WTC11 (cell line): Measurements from ENCODE around the gene ABAT. TPM values are rescaled to one million over a fixed set of nuclear protein-coding genes. Genes with fewer than 3 reads are reported as not detected.
A peak's percentile ranks its signal among the peaks of the same experiment; 100 is the strongest.

ENCODE experiments used
- ATAC-seq: fragments of 200-7000 bp; cut with Tn5 transposase; 2 replicates; pipeline ENCODE4 v1.10.0; 2021; ENCODE audit warnings: mild to moderate bottlenecking, moderate library complexity
- CTCF ChIA-PET: fragments of 300-600 bp; sonication (Branson Sonifier 250); formaldehyde crosslinking; loops from one replicate; lab custom pipeline; 2021; ENCODE audit warnings: antibody characterized with exemption; lab: Charles Lee
- POLR2A ChIA-PET: fragments of 350-600 bp; sonication (Branson Sonifier 250); formaldehyde crosslinking; loops from one replicate; lab custom pipeline; 2021; ENCODE audit warnings: antibody characterized with exemption; lab: Charles Lee
- DNase-seq: peaks from one replicate; pipeline ENCODE4 v3.0.0; 2021; ENCODE audit warnings: low spot score
- H3K27ac Mint-ChIP-seq: 2 replicates; pipeline ENCODE4 v1.8.0; 2021; ENCODE audit warnings: mixed read lengths
- H3K27me3 Mint-ChIP-seq: 2 replicates; pipeline ENCODE4 v1.8.0; 2021; ENCODE audit warnings: low read depth, mild to moderate bottlenecking, moderate library complexity, mixed read lengths
- H3K36me3 Mint-ChIP-seq: 2 replicates; pipeline ENCODE4 v1.8.0; 2021; ENCODE audit warnings: mixed read lengths
- H3K4me1 Mint-ChIP-seq: 2 replicates; pipeline ENCODE4 v1.8.0; 2022; ENCODE audit warnings: mixed read lengths
- H3K4me3 Mint-ChIP-seq: 2 replicates; pipeline ENCODE4 v1.8.0; 2021; ENCODE audit warnings: mild to moderate bottlenecking, moderate library complexity, mixed read lengths
- H3K9me3 Mint-ChIP-seq: 2 replicates; pipeline ENCODE4 v1.8.0; 2021; ENCODE audit warnings: mixed read lengths
- ATF2 ChIP-seq: sonication (generic); formaldehyde crosslinking; IDR thresholded peaks from 2 replicates; pipeline ENCODE4 v1.8.1; 2022; ENCODE audit warnings: low read depth, missing genetic modification reagents, borderline replicate concordance
- ATF6 ChIP-seq: sonication (generic); formaldehyde crosslinking; IDR thresholded peaks from 2 replicates; pipeline ENCODE4 v1.8.1; 2023; ENCODE audit warnings: mild to moderate bottlenecking, missing genetic modification reagents
- CDX4 ChIP-seq: fragments of 250-450 bp; sonication (Bioruptor Pico); IDR thresholded peaks from 2 replicates; pipeline ENCODE4 v1.9.0; 2021; ENCODE audit warnings: moderate library complexity, mild to moderate bottlenecking, inconsistent platforms, borderline replicate concordance
- CREM ChIP-seq: sonication (generic); formaldehyde crosslinking; IDR thresholded peaks from 2 replicates; pipeline ENCODE4 v1.8.1; 2022; ENCODE audit warnings: mild to moderate bottlenecking, missing genetic modification reagents, moderate library complexity
- CTCF ChIP-seq: fragments of 200-600 bp; IDR thresholded peaks from 2 replicates; pipeline ENCODE4 v1.8.0; 2022; ENCODE audit warnings: antibody characterized with exemption
- ESRRA ChIP-seq: sonication (generic); formaldehyde crosslinking; IDR thresholded peaks from 2 replicates; pipeline ENCODE4 v1.8.1; 2022; ENCODE audit warnings: mild to moderate bottlenecking, missing genetic modification reagents, borderline replicate concordance
- FOXK1 ChIP-seq: sonication (generic); formaldehyde crosslinking; IDR thresholded peaks from 2 replicates; pipeline ENCODE4 v1.8.0; 2022; ENCODE audit warnings: mild to moderate bottlenecking, moderate library complexity, missing genetic modification reagents
- GABPB1 ChIP-seq: sonication (generic); formaldehyde crosslinking; IDR thresholded peaks from 2 replicates; pipeline ENCODE4 v1.8.1; 2023; ENCODE audit warnings: mild to moderate bottlenecking, missing genetic modification reagents
- GRHL2 ChIP-seq: fragments of 250-450 bp; sonication (Bioruptor Pico); IDR thresholded peaks from 2 replicates; pipeline ENCODE4 v1.8.0; 2022; ENCODE audit warnings: mild to moderate bottlenecking, moderate library complexity; ENCODE audit not compliant: insufficient replicate concordance, severe bottlenecking
- JUN ChIP-seq: sonication (generic); formaldehyde crosslinking; IDR thresholded peaks from 2 replicates; pipeline ENCODE4 v1.8.0; 2023; ENCODE audit warnings: mild to moderate bottlenecking, missing genetic modification reagents
- NFE2L1 ChIP-seq: sonication (generic); formaldehyde crosslinking; IDR thresholded peaks from 2 replicates; pipeline ENCODE4 v1.8.1; 2023; ENCODE audit warnings: missing genetic modification reagents
- NFYB ChIP-seq: sonication (generic); formaldehyde crosslinking; conservative IDR thresholded peaks from 2 replicates; pipeline ENCODE4 v1.8.0; 2022; ENCODE audit warnings: low read depth, missing genetic modification reagents
- NR1H2 ChIP-seq: sonication (generic); formaldehyde crosslinking; IDR thresholded peaks from 2 replicates; pipeline ENCODE4 v1.9.0; 2021; ENCODE audit warnings: mild to moderate bottlenecking, moderate library complexity, missing genetic modification reagents
- SMAD4 ChIP-seq: sonication (generic); formaldehyde crosslinking; IDR thresholded peaks from 2 replicates; pipeline ENCODE4 v1.8.0; 2022; ENCODE audit warnings: mild to moderate bottlenecking, missing genetic modification reagents
- TCF7 ChIP-seq: sonication (generic); formaldehyde crosslinking; IDR thresholded peaks from 2 replicates; pipeline ENCODE4 v1.8.0; 2022; ENCODE audit warnings: mild to moderate bottlenecking, low read depth, missing genetic modification reagents, moderate library complexity
- TP53 ChIP-seq: sonication (generic); formaldehyde crosslinking; IDR thresholded peaks from 2 replicates; pipeline ENCODE4 v1.8.1; 2023; ENCODE audit warnings: mild to moderate bottlenecking, missing genetic modification reagents
- ZNF138 ChIP-seq: sonication (generic); formaldehyde crosslinking; conservative IDR thresholded peaks from 2 replicates; pipeline ENCODE4 v1.8.1; 2022; ENCODE audit warnings: mild to moderate bottlenecking, moderate library complexity, missing genetic modification reagents
- ZNF317 ChIP-seq: sonication (generic); formaldehyde crosslinking; IDR thresholded peaks from 2 replicates; pipeline ENCODE4 v1.8.1; 2023; ENCODE audit warnings: low read depth, mild to moderate bottlenecking, moderate library complexity, missing genetic modification reagents, borderline replicate concordance
- ZNF396 ChIP-seq: fragments of 250-450 bp; sonication (Bioruptor Pico); IDR thresholded peaks from 2 replicates; pipeline ENCODE4 v1.8.0; 2021; ENCODE audit warnings: mild to moderate bottlenecking, moderate library complexity, borderline replicate concordance
- ZNF512 ChIP-seq: sonication (generic); formaldehyde crosslinking; IDR thresholded peaks from 2 replicates; pipeline ENCODE4 v1.8.1; 2022; ENCODE audit warnings: missing genetic modification reagents, borderline replicate concordance
- ZNF671 ChIP-seq: fragments of 250-450 bp; sonication (Bioruptor Pico); IDR thresholded peaks from 2 replicates; pipeline ENCODE4 v1.8.0; 2021; ENCODE audit warnings: mild to moderate bottlenecking
- total RNA-seq: library from RNA; stranded (reverse); gene quantifications from 3 replicates; pipeline ENCODE4 v1.2.3, GENCODE V29; 2021

The ABAT gene
- total RNA-seq, 1 experiment from 2014 or later = 6.6 TPM

GRCh38 chr16:8678068-8678927 lies 3.9 kb downstream of the ABAT start:
- peaks cover 8% of the 10 kb centered on the region; the same call in 1 of the 2 replicates for H3K9me3 Mint-ChIP-seq
- TF ChIP-seq TCF7 (CRISPR knock-in tag) (no peak), GABPB1 (CRISPR knock-in tag) (peak; percentile 72), NR1H2 (CRISPR knock-in tag) (no peak)
- ChIA-PET POLR2A (no interaction called here), CTCF (no interaction called here)
- H3K4me3 Mint-ChIP-seq = no peak overlapping the region
- DNase-seq = no peak
- ATAC-seq = no peak
- no peaks in the 10 kb centered on the region for H3K36me3 Mint-ChIP-seq
- peaks cover 8% of the 10 kb centered on the region for H3K4me1 Mint-ChIP-seq
- no peak overlapping the region for H3K27ac Mint-ChIP-seq
- peaks cover 38% of the 10 kb centered on the region for H3K27me3 Mint-ChIP-seq

- Mint-ChIP-seq H3K4me3 (no peak overlapping the region), H3K27me3 (peaks cover 31% of the 10 kb centered on the region)
- DNase-seq = no peak
- CTCF ChIA-PET = interaction anchor here (0.8 kb wide), 1 partner anchor 112 kb away, joined by 3 read pairs; no protein-coding TSS in a partner anchor
- no peak for TF ChIP-seq ESRRA (CRISPR knock-in tag)
- no peak for TF ChIP-seq NFE2L1 (CRISPR knock-in tag)
- no peak for TF ChIP-seq CTCF
- TF ChIP-seq TP53 (CRISPR knock-in tag) = no peak
- no peak for TF ChIP-seq ZNF138 (CRISPR knock-in tag)
- no peak for TF ChIP-seq FOXK1 (CRISPR knock-in tag)
- TF ChIP-seq ZNF512 (CRISPR knock-in tag) = no peak
- TF ChIP-seq ZNF671 (CRISPR knock-in tag) = no peak
- TF ChIP-seq, all 79 proteins: peak for 0
- POLR2A ChIA-PET = no interaction called here
- ATAC-seq = no peak
- H3K9me3 Mint-ChIP-seq = peaks cover 8% of the 10 kb centered on the region; the same call in 1 of the 2 replicates
- H3K36me3 Mint-ChIP-seq = no peaks in the 10 kb centered on the region
- no peak overlapping the region for H3K27ac Mint-ChIP-seq
- peaks cover 4% of the 10 kb centered on the region for H3K4me1 Mint-ChIP-seq
Measured at GRCh38 chr16:8679151-8679550, 4.7 kb downstream of the ABAT start.

- POLR2A ChIA-PET = no interaction called here
- TF ChIP-seq NFYB (CRISPR knock-in tag) = no peak
- no peak for TF ChIP-seq CREM (CRISPR knock-in tag)
- no peak for TF ChIP-seq ATF2 (CRISPR knock-in tag)
- no peak for TF ChIP-seq CDX4 (CRISPR knock-in tag)
- TF ChIP-seq ZNF396 (CRISPR knock-in tag) = no peak
- no peak for TF ChIP-seq FOXK1 (CRISPR knock-in tag)
- no peak for TF ChIP-seq SMAD4 (CRISPR knock-in tag)
- no peak for TF ChIP-seq NFE2L1 (CRISPR knock-in tag)
- no peak for TF ChIP-seq JUN (CRISPR knock-in tag)
- no peak for TF ChIP-seq ZNF317
- TF ChIP-seq GRHL2 = no peak
- TF ChIP-seq ATF6 (CRISPR knock-in tag) = no peak
Measured at GRCh38 chr16:8682551-8683259, 8.3 kb downstream of the ABAT start.

More at GRCh38 chr16:8682551-8683259, 8.3 kb downstream of the ABAT start:
- Mint-ChIP-seq H3K4me3 (no peak overlapping the region), H3K27me3 (peaks cover 2% of the 10 kb centered on the region; the same call in 1 of the 2 replicates), H3K9me3 (peaks cover 8% of the 10 kb centered on the region; the same call in 1 of the 2 replicates), H3K27ac (no peak overlapping the region), H3K36me3 (no peaks in the 10 kb centered on the region), H3K4me1 (peaks cover 16% of the 10 kb centered on the region)
- no peak for DNase-seq
- CTCF ChIA-PET = interaction anchor here (1.8 kb wide), 1 partner anchor 47 kb away, joined by 4 read pairs; no protein-coding TSS in a partner anchor
- no peak for ATAC-seq
